ENCODE measurements around the gene SNX8.

Gene SNX8

GRCh38 chr7:2261611-2262010 lies 52.6 kb downstream of the SNX8 start:
- DNase-seq (ENCODE audit: low spot score), result no peak

- no peak for DNase-seq (ENCODE audit: low spot score)
These were observed 53.4 kb downstream of the SNX8 start for GRCh38 chr7:2260820-2261219.

- DNase-seq (ENCODE audit: low spot score), result no peak
These were observed 54.8 kb downstream of the SNX8 start for GRCh38 chr7:2259480-2259879.

- no peak for DNase-seq (ENCODE audit: low spot score)
These were observed 55.4 kb downstream of the SNX8 start for GRCh38 chr7:2258661-2259365.

- DNase-seq (ENCODE audit: low spot score), result no peak
These were observed 56.6 kb downstream of the SNX8 start for GRCh38 chr7:2257651-2258050.

- no peak for DNase-seq (ENCODE audit: low spot score)
These were observed 57.1 kb downstream of the SNX8 start for GRCh38 chr7:2257046-2257551.

- no peak for DNase-seq (ENCODE audit: low spot score)
These were observed 57.8 kb downstream of the SNX8 start for GRCh38 chr7:2256306-2257045.

- DNase-seq (ENCODE audit: low spot score), result no peak
These were observed 58.8 kb downstream of the SNX8 start for GRCh38 chr7:2255145-2256139.

- DNase-seq (ENCODE audit: low spot score), result no peak
These were observed 59.7 kb downstream of the SNX8 start for GRCh38 chr7:2254429-2255144.

GRCh38 chr7:2253525-2254244 lies 60.6 kb downstream of the SNX8 start:
- DNase-seq (ENCODE audit: low spot score), result no peak

- DNase-seq (ENCODE audit: low spot score), result no peak
These were observed 61.2 kb downstream of the SNX8 start for GRCh38 chr7:2253021-2253420.

GRCh38 chr7:2251841-2252771 lies 62.1 kb downstream of the SNX8 start:
- no peak for DNase-seq (ENCODE audit: low spot score)

GRCh38 chr7:2251381-2251780 lies 62.9 kb downstream of the SNX8 start:
- no peak for DNase-seq (ENCODE audit: low spot score)

- no peak for DNase-seq (ENCODE audit: low spot score)
These were observed 64.4 kb downstream of the SNX8 start for GRCh38 chr7:2249744-2250323.

GRCh38 chr7:2248984-2249694 lies 65.1 kb downstream of the SNX8 start:
- DNase-seq (ENCODE audit: low spot score), result no peak

GRCh38 chr7:2247141-2247995 lies 66.9 kb downstream of the SNX8 start:
- peak; percentile 92 for DNase-seq (ENCODE audit: low spot score)

GRCh38 chr7:2245883-2246675 lies 68.2 kb downstream of the SNX8 start:
- DNase-seq (ENCODE audit: low spot score), result no peak

Measured in HuH-7 (cell line).